GM18907 (cell line): ENCODE data around the gene SKIC8.

Source experiments
- ATAC-seq: cut with Tn5 transposase; IDR thresholded peaks from one replicate; pipeline ENCODE4 v1.9.1; 2021; ENCODE audit warnings: mild to moderate bottlenecking, moderate library complexity; ENCODE audit not compliant: unreplicated experiment

Gene SKIC8

GRCh38 chr15:78299101-78299930 is at the start of gene SKIC8:
SKIC8 (minus strand) TSS chr15:78299609; CDS start chr15:78295686, 3,923 bp downstream.
- ATAC-seq: peak; percentile 77

- ATAC-seq: no peak
These were observed 48.5 kb upstream of the SKIC8 start for GRCh38 chr15:78347586-78348543.

GRCh38 chr15:78345396-78346125 is 46.2 kb upstream of the SKIC8 start:
- no peak for ATAC-seq

GRCh38 chr15:78343276-78344060 is 44.1 kb upstream of the SKIC8 start:
- no peak for ATAC-seq

- ATAC-seq: no peak
These were observed 42.6 kb upstream of the SKIC8 start for GRCh38 chr15:78342021-78342420.

GRCh38 chr15:78341057-78341987 is 41.9 kb upstream of the SKIC8 start:
- no peak for ATAC-seq

GRCh38 chr15:78340231-78341056 is 41.0 kb upstream of the SKIC8 start, which contains the start of gene CRABP1:
CRABP1 (plus strand) TSS chr15:78340353; CDS start chr15:78340429, 76 bp downstream.
- no peak for ATAC-seq

GRCh38 chr15:78339559-78339958 is 40.1 kb upstream of the SKIC8 start:
- no peak for ATAC-seq

- no peak for ATAC-seq
These were observed 39.4 kb upstream of the SKIC8 start for GRCh38 chr15:78338781-78339180.

GRCh38 chr15:78335985-78336384 is 36.6 kb upstream of the SKIC8 start:
- ATAC-seq: no peak

- ATAC-seq: no peak
These were observed 35.4 kb upstream of the SKIC8 start for GRCh38 chr15:78334845-78335244.

- no peak for ATAC-seq
These were observed 30.2 kb upstream of the SKIC8 start for GRCh38 chr15:78329625-78330024.

GRCh38 chr15:78327466-78327865 is 28.1 kb upstream of the SKIC8 start:
- no peak for ATAC-seq

GRCh38 chr15:78325092-78325843 is 25.9 kb upstream of the SKIC8 start:
- ATAC-seq: no peak

- no peak for ATAC-seq
These were observed 24.7 kb upstream of the SKIC8 start for GRCh38 chr15:78324144-78324543.

- ATAC-seq: no peak
These were observed 24.3 kb upstream of the SKIC8 start for GRCh38 chr15:78323693-78324092.

DNA sequence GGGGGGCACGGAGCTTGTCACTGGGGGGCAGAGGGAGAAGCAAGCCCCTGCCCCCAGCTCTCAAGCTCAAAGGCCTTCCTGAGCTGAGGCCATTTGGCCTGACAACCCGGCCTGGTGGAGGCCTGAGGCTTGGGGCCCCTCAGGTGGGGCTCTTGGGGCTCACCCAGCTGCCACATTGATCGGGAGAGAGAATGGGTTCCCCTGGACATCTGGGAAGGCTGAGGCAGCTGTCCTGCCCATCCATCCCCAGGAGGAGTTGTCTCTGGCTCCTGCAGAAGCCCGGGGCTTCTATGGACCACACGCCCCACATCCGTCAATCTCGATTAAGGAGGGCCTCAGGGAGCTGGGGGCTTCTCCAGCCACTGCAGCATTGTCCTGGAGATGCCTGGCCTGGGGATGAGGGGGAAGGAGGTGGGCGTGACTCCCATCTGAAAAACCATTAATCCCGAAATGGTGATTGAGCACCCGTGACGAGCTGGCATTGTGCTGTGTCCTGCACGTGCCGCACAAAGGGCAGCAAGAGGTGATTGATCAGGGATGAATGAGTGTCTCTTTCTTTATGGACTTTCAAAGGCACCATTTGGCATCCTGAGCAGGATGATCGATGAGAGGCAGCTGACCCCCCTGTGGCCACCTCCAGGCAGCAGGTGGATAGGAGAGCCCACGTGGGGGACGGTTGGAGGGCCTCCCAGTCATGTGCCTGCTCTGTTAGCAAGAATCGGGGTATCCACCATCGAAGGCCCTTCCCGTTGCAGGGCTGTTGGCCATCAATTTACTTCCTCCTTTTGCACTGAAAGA is 23.5 kb upstream of the SKIC8 start:
- ATAC-seq: no peak
